SK-N-SH (cell line): Measurements from ENCODE around the gene RAX. TPM values are rescaled to one million over a fixed set of nuclear protein-coding genes. Genes with fewer than 3 reads are reported as not detected.

Experiments
- CTCF ChIA-PET: fragments of 300-600, 350-600 bp; formaldehyde crosslinking; extraction: SDS; loops from one replicate; lab custom pipeline; 2021; lab: Yijun Ruan, JAX
- POLR2A ChIA-PET: fragments of 350-600 bp; sonication (Branson Sonifier 250); formaldehyde crosslinking; extraction: SDS; loops from one replicate; lab custom pipeline; 2020; ENCODE audit warnings: antibody characterized with exemption, inconsistent platforms; lab: Yijun Ruan, JAX
- DNase-seq: peaks from one replicate; pipeline ENCODE4 v3.0.0; 2012
- H2AFZ ChIP-seq: fragments of 200-600 bp; sonication (generic); 2 replicates; pipeline ENCODE4 v1.8.1; 2016; ENCODE audit warnings: antibody characterized with exemption, mild to moderate bottlenecking, low read depth
- H3F3A ChIP-seq: fragments of 200-600 bp; sonication (generic); replicated peaks from 2 replicates; pipeline ENCODE3; 2016; ENCODE audit warnings: antibody characterized with exemption, mild to moderate bottlenecking; ENCODE audit not compliant: insufficient read depth
- H3K27ac ChIP-seq, 2 experiments: fragments of 200-500 bp in 1 of 2; fragments of 200-600 bp in 1 of 2; sonication (Bioruptor generic) in 1 of 2; sonication (generic), shearing (Covaris generic) in 1 of 2; 2 replicates each; pipeline versions ENCODE4 v1.5.1 to v1.6.1; 2014 to 2016; ENCODE audit warnings: low read depth in 2 of 2, inconsistent platforms in 1 of 2, low read length in 1 of 2, mild to moderate bottlenecking in 1 of 2, mixed read lengths in 1 of 2
- H3K27me3 ChIP-seq: fragments of 200-600 bp; sonication (generic), shearing (Covaris generic); 2 replicates; pipeline ENCODE4 v1.6.1; 2016; ENCODE audit warnings: mixed run types; ENCODE audit not compliant: insufficient read depth
- H3K36me3 ChIP-seq, 2 experiments: fragments of 200-500 bp in 1 of 2; fragments of 200-600 bp in 1 of 2; sonication (Bioruptor generic) in 1 of 2; sonication (generic) in 1 of 2; replicated peaks in 1 of 2; 2 replicates each; pipeline versions ENCODE3 to v1.5.1; 2014 to 2016; ENCODE audit warnings: low read length in 1 of 2, mild to moderate bottlenecking in 1 of 2; ENCODE audit not compliant: insufficient read depth in 2 of 2, control insufficient read depth in 1 of 2
- H3K4me1 ChIP-seq, 2 experiments: fragments of 200-500 bp in 1 of 2; fragments of 200-600 bp in 1 of 2; sonication (Bioruptor generic) in 1 of 2; sonication (generic), shearing (Covaris generic) in 1 of 2; 2 replicates each; pipeline versions ENCODE4 v1.5.1 to v1.6.1; 2014 to 2016; ENCODE audit warnings: low read depth in 1 of 2, low read length in 1 of 2, mixed run types in 1 of 2; ENCODE audit not compliant: insufficient read depth in 2 of 2, control insufficient read depth in 1 of 2
- H3K4me2 ChIP-seq: fragments of 200-600 bp; sonication (generic), shearing (Covaris generic); 2 replicates; pipeline ENCODE4 v1.6.1; 2017; ENCODE audit warnings: mixed run types
- H3K4me3 ChIP-seq, 2 experiments: fragments of 200-500 bp in 1 of 2; fragments of 200-600 bp in 1 of 2; sonication (Bioruptor generic) in 1 of 2; sonication (generic), shearing (Covaris generic) in 1 of 2; 2 replicates each; pipeline versions ENCODE4 v1.5.1 to v1.8.1; 2014 to 2016; ENCODE audit warnings: low read depth in 2 of 2, inconsistent platforms in 1 of 2, low read length in 1 of 2, mild to moderate bottlenecking in 1 of 2, mixed read lengths in 1 of 2, moderate library complexity in 1 of 2
- H3K79me2 ChIP-seq: fragments of 200-600 bp; sonication (generic); 2 replicates; pipeline ENCODE4 v1.8.1; 2017; ENCODE audit warnings: mild to moderate bottlenecking; ENCODE audit not compliant: insufficient read depth
- H3K9ac ChIP-seq: fragments of 200-600 bp; sonication (generic); 2 replicates; pipeline ENCODE4 v1.6.1; 2017; ENCODE audit warnings: mixed run types
- H3K9me2 ChIP-seq: fragments of 200-600 bp; sonication (generic); 2 replicates; pipeline ENCODE4 v1.6.1; 2017; ENCODE audit warnings: mixed run types
- H3K9me3 ChIP-seq: fragments of 200-600 bp; sonication (generic); 2 replicates; pipeline ENCODE4 v1.6.1; 2017; ENCODE audit warnings: mixed run types, mild to moderate bottlenecking, moderate library complexity
- H4K20me1 ChIP-seq: fragments of 200-600 bp; sonication (generic); 2 replicates; pipeline ENCODE4 v1.6.1; 2017; ENCODE audit warnings: mild to moderate bottlenecking, mixed run types; ENCODE audit not compliant: insufficient read depth
- CTCF ChIP-seq: fragments of 200-600 bp; sonication (generic); IDR thresholded peaks from 2 replicates; pipeline ENCODE4 v1.6.1; 2017; ENCODE audit warnings: antibody characterized with exemption, mild to moderate bottlenecking, moderate library complexity
- ELF1 ChIP-seq: IDR thresholded peaks from 2 replicates; pipeline ENCODE4 v1.4.0; 2012
- EP300 ChIP-seq, 2 experiments: IDR thresholded peaks; 2 replicates each; pipeline versions ENCODE4 v1.4.0 to v1.6.1; 2012; ENCODE audit warnings: borderline replicate concordance in 1 of 2, low read depth in 1 of 2, low read length in 1 of 2
- FOXJ3 ChIP-seq: sonication (generic); formaldehyde crosslinking; IDR thresholded peaks from 2 replicates; pipeline ENCODE4 v1.5.1; 2020; ENCODE audit warnings: mild to moderate bottlenecking, missing genetic modification reagents
- FOXM1 ChIP-seq: IDR thresholded peaks from 2 replicates; pipeline ENCODE4 v1.4.0; 2012; ENCODE audit warnings: low read depth, mild to moderate bottlenecking
- JUND ChIP-seq: IDR thresholded peaks from 2 replicates; pipeline ENCODE4 v1.4.0; 2012
- MEF2A ChIP-seq: IDR thresholded peaks from 2 replicates; pipeline ENCODE4 v1.4.0; 2012; ENCODE audit warnings: low read depth, borderline replicate concordance
- NFIC ChIP-seq: IDR thresholded peaks from 2 replicates; pipeline ENCODE4 v1.4.0; 2012; ENCODE audit warnings: borderline replicate concordance
- POLR2AphosphoS5 ChIP-seq: IDR thresholded peaks from 2 replicates; pipeline ENCODE4 v1.6.1; 2012; ENCODE audit warnings: low read depth, low read length
- RAD21 ChIP-seq: IDR thresholded peaks from 2 replicates; pipeline ENCODE4 v1.6.1; 2012; ENCODE audit warnings: mild to moderate bottlenecking, low read length
- RXRA ChIP-seq: IDR thresholded peaks from 2 replicates; pipeline ENCODE4 v1.4.0; 2012; ENCODE audit warnings: low read depth, mild to moderate bottlenecking, borderline replicate concordance
- SIN3A ChIP-seq: IDR thresholded peaks from 2 replicates; pipeline ENCODE4 v1.6.1; 2012; ENCODE audit warnings: low read depth, mild to moderate bottlenecking, low read length, moderate library complexity, borderline replicate concordance
- TAF1 ChIP-seq: IDR thresholded peaks from 2 replicates; pipeline ENCODE4 v1.6.1; 2012; ENCODE audit warnings: low read depth, mild to moderate bottlenecking, low read length, moderate library complexity, borderline replicate concordance
- USF2 ChIP-seq: fragments of 150-350 bp; IDR thresholded peaks from 2 replicates; pipeline ENCODE4 v1.6.1; 2017; ENCODE audit warnings: antibody characterized with exemption, low read length, low read depth, borderline replicate concordance
- YY1 ChIP-seq: IDR thresholded peaks from 2 replicates; pipeline ENCODE4 v1.4.0; 2012; ENCODE audit warnings: low read depth, mild to moderate bottlenecking
- WGBS: methylation state at CpG from one replicate; pipeline ENCODE4 v1.1.6; 2017; ENCODE audit warnings: low lambda C conversion rate; 5-methylcytosine and 5-hydroxymethylcytosine counted together
- polyA plus RNA-seq, 3 experiments: library from polyadenylated mRNA; depleted of rRNA; stranded (reverse); fragments of >200 nt; gene quantifications; 2 replicates each; pipeline ENCODE4 v1.2.3, GENCODE V29; 2012
- TF ChIP-seq, protein P1 (sequence below): IDR thresholded peaks from 2 replicates; pipeline ENCODE4; 2012
- TF ChIP-seq, protein P2 (sequence below): IDR thresholded peaks from 2 replicates; pipeline ENCODE4 v1.6.1; 2012; ENCODE audit warnings: mild to moderate bottlenecking, low read depth, low read length, moderate library complexity
- TF ChIP-seq, protein P3 (sequence below): fragments of 150-350 bp; IDR thresholded peaks from 2 replicates; pipeline ENCODE4 v1.6.1; 2016; ENCODE audit warnings: mild to moderate bottlenecking, low read depth, low read length
- TF ChIP-seq, protein P4 (sequence below): IDR thresholded peaks from 2 replicates; pipeline ENCODE4 v1.4.0; 2012; ENCODE audit warnings: low read depth, borderline replicate concordance

The RAX gene
- polyA plus RNA-seq, 1 of the 3 experiments (the other 2 are of a cell fraction), result not detected

DNA sequence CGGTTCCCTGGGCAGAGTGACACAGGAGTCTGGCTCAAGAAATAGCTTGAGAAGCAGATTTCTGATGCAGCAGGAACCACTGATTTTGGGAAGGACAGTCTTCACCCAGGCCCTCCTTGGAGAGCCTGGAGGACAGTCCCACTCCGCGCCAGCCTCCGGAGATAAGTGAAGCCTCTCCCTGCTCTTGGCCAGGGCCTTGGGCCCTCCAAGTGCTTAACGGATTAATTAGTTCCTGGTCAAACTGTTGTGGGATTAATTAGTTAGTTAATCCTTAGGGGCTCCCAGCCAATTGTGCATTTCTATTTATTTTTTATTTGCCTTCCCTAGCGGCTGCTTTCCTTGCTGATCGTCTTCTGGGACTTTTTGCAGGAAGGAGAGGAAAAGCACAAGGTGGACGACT is 25.6 kb upstream of the RAX start:
- CTCF ChIA-PET, result interaction anchor here (1.8 to 2.6 kb wide), 3 partner anchors 9 to 104 kb away, joined by 6 to 11 read pairs (median 7); no protein-coding TSS in a partner anchor
- no peaks in the 10 kb centered on the region for H3K79me2 ChIP-seq
- H3K4me3 ChIP-seq, result no peak overlapping the region
- H3F3A ChIP-seq, result no peaks in the 10 kb centered on the region
- no peak overlapping the region for H2AFZ ChIP-seq
- H3K4me1 ChIP-seq, result peaks cover 0 to 4% of the 10 kb centered on the region in 2 experiments; a peak in 1 of 4 replicates
- no peak overlapping the region for H3K4me2 ChIP-seq
- no peaks in the 10 kb centered on the region for H3K9me3 ChIP-seq
- no peaks in the 10 kb centered on the region for H3K36me3 ChIP-seq
- H3K9ac ChIP-seq, result no peak overlapping the region
- no peak for DNase-seq
- no peaks in the 10 kb centered on the region for H4K20me1 ChIP-seq
- POLR2A ChIA-PET, result no interaction called here
- no peaks in the 10 kb centered on the region for H3K9me2 ChIP-seq
- 71% methylated on average over 7 of the region's 8 CpGs for whole genome bisulfite sequencing
- no peak for TF ChIP-seq ELF1
- TF ChIP-seq POLR2AphosphoS5, result no peak
- TF ChIP-seq, protein P1, sequence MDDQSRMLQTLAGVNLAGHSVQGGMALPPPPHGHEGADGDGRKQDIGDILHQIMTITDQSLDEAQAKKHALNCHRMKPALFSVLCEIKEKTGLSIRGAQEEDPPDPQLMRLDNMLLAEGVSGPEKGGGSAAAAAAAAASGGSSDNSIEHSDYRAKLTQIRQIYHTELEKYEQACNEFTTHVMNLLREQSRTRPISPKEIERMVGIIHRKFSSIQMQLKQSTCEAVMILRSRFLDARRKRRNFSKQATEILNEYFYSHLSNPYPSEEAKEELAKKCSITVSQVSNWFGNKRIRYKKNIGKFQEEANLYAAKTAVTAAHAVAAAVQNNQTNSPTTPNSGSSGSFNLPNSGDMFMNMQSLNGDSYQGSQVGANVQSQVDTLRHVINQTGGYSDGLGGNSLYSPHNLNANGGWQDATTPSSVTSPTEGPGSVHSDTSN, result no peak
- TF ChIP-seq, protein P2, sequence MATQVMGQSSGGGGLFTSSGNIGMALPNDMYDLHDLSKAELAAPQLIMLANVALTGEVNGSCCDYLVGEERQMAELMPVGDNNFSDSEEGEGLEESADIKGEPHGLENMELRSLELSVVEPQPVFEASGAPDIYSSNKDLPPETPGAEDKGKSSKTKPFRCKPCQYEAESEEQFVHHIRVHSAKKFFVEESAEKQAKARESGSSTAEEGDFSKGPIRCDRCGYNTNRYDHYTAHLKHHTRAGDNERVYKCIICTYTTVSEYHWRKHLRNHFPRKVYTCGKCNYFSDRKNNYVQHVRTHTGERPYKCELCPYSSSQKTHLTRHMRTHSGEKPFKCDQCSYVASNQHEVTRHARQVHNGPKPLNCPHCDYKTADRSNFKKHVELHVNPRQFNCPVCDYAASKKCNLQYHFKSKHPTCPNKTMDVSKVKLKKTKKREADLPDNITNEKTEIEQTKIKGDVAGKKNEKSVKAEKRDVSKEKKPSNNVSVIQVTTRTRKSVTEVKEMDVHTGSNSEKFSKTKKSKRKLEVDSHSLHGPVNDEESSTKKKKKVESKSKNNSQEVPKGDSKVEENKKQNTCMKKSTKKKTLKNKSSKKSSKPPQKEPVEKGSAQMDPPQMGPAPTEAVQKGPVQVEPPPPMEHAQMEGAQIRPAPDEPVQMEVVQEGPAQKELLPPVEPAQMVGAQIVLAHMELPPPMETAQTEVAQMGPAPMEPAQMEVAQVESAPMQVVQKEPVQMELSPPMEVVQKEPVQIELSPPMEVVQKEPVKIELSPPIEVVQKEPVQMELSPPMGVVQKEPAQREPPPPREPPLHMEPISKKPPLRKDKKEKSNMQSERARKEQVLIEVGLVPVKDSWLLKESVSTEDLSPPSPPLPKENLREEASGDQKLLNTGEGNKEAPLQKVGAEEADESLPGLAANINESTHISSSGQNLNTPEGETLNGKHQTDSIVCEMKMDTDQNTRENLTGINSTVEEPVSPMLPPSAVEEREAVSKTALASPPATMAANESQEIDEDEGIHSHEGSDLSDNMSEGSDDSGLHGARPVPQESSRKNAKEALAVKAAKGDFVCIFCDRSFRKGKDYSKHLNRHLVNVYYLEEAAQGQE, result no peak
- no peak for TF ChIP-seq NFIC
- no peak for TF ChIP-seq JUND
- no peak for TF ChIP-seq YY1
- TF ChIP-seq FOXJ3, result no peak
- TF ChIP-seq TAF1, result no peak
- TF ChIP-seq USF2, result no peak
- no peak for TF ChIP-seq FOXM1
- TF ChIP-seq MEF2A, result no peak
- TF ChIP-seq, protein P3, sequence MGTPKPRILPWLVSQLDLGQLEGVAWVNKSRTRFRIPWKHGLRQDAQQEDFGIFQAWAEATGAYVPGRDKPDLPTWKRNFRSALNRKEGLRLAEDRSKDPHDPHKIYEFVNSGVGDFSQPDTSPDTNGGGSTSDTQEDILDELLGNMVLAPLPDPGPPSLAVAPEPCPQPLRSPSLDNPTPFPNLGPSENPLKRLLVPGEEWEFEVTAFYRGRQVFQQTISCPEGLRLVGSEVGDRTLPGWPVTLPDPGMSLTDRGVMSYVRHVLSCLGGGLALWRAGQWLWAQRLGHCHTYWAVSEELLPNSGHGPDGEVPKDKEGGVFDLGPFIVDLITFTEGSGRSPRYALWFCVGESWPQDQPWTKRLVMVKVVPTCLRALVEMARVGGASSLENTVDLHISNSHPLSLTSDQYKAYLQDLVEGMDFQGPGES, result no peak
- TF ChIP-seq, protein P4, sequence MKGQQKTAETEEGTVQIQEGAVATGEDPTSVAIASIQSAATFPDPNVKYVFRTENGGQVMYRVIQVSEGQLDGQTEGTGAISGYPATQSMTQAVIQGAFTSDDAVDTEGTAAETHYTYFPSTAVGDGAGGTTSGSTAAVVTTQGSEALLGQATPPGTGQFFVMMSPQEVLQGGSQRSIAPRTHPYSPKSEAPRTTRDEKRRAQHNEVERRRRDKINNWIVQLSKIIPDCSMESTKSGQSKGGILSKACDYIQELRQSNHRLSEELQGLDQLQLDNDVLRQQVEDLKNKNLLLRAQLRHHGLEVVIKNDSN, result no peak
- no peak for TF ChIP-seq RAD21
- no peak for TF ChIP-seq CTCF
- no peak for TF ChIP-seq RXRA
- TF ChIP-seq SIN3A, result no peak
- TF ChIP-seq EP300 (IDR thresholded peaks at IDR 0.05; ENCODE audit: borderline replicate concordance in 1 of 2, low read depth in 1 of 2, low read length in 1 of 2), result no peak
- peaks cover 28% of the 10 kb centered on the region; the same call in 1 of the 2 replicates for H3K27me3 ChIP-seq
- H3K27ac ChIP-seq, result no peak overlapping the region
